HG03439 (cell line): ENCODE data around the gene KIF21A.
"Not testable (repeated sequence)": the region's sequence is repeated elsewhere in the genome, so short reads cannot be mapped to it uniquely, and the experiment has no call there.

Experiments
- ATAC-seq: cut with Tn5 transposase; IDR thresholded peaks from one replicate; pipeline ENCODE4 v1.9.1; 2021; ENCODE audit warnings: mild to moderate bottlenecking, moderate library complexity; ENCODE audit not compliant: unreplicated experiment

Gene KIF21A, protein sequence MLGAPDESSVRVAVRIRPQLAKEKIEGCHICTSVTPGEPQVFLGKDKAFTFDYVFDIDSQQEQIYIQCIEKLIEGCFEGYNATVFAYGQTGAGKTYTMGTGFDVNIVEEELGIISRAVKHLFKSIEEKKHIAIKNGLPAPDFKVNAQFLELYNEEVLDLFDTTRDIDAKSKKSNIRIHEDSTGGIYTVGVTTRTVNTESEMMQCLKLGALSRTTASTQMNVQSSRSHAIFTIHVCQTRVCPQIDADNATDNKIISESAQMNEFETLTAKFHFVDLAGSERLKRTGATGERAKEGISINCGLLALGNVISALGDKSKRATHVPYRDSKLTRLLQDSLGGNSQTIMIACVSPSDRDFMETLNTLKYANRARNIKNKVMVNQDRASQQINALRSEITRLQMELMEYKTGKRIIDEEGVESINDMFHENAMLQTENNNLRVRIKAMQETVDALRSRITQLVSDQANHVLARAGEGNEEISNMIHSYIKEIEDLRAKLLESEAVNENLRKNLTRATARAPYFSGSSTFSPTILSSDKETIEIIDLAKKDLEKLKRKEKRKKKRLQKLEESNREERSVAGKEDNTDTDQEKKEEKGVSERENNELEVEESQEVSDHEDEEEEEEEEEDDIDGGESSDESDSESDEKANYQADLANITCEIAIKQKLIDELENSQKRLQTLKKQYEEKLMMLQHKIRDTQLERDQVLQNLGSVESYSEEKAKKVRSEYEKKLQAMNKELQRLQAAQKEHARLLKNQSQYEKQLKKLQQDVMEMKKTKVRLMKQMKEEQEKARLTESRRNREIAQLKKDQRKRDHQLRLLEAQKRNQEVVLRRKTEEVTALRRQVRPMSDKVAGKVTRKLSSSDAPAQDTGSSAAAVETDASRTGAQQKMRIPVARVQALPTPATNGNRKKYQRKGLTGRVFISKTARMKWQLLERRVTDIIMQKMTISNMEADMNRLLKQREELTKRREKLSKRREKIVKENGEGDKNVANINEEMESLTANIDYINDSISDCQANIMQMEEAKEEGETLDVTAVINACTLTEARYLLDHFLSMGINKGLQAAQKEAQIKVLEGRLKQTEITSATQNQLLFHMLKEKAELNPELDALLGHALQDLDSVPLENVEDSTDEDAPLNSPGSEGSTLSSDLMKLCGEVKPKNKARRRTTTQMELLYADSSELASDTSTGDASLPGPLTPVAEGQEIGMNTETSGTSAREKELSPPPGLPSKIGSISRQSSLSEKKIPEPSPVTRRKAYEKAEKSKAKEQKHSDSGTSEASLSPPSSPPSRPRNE (N-terminal part only)

DNA sequence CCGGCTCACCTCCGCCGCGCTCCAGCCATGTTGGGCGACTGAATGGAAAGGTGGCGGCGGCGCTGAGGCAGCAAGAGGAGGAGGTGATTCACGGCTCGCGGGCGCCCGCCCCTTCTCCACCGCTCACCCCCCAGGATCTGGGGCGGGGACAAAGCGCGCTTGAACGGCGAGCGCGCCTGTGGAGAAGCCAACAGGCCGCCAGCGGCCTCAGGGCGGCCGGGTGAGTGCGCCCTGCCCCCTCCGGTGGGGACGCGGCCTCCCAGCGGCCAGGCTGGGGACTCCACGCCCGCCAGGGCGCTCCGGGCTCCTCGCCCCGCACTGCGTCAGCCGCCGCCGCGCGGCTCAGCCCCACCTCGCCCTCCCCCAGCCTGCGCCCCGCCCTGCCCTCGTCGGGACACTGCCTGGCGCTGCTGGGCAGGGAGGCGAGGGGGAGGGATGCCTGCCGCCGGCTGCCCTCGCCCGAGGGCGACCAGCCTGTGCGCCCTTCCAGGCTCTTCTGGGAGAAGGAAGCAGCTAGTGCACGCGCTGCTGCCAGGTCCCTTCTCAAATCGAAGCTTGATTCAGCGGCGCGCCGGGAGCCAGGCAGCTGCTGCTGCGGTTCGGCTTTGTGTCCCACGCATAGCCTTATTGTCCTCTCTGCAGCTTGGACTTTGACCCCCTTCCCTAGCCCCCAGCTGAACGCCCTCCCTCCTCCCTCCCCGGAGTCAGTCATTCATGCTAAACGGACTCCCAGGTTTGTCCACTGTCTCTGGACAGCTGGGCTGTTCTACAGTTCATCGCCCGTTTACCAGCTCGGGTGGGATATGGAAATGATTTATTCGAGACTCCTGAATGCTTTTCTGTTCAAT lies at the start of gene KIF21A:
KIF21A (minus strand) TSS at position 40 of the 848 bp plus-strand sequence. CDS start 150 bp downstream, outside the sequence.
- peak; percentile 95 for ATAC-seq

DNA sequence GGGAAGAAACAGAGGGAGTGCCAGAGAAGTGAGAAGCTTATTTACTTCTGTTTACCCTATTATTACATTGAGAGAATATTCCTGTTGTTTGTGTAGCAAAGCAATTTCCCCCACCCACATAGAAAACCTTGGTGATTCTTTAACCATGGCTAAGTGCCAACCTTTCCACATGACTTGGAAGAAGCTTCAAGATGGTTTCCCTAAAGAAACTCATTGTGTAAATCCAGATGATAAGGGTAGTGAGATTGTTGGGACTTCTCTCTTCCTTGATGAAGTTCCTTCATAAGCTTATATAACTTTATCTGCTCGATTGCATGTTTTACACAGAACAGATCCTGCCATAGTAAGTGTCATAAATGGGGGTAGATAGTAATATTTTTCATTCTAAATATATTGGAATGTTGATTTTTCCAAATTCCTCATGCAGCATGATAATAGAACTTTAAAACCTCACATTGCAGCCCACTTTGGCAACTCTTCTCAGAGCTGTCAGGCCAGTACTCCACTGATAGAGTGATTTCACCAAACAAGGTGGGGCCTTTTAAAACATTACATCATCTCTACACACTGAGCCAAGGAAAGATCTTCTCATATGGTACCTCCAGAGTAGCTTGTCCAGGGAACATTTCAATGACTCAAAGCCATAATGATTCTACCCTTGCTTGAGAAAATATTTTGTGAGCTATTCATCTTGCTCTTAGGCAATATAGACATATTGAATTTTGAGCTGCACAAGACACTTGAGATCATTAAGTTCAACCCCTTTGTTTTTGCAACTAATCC lies 47.8 kb upstream of the KIF21A start:
- ATAC-seq = no peak

DNA sequence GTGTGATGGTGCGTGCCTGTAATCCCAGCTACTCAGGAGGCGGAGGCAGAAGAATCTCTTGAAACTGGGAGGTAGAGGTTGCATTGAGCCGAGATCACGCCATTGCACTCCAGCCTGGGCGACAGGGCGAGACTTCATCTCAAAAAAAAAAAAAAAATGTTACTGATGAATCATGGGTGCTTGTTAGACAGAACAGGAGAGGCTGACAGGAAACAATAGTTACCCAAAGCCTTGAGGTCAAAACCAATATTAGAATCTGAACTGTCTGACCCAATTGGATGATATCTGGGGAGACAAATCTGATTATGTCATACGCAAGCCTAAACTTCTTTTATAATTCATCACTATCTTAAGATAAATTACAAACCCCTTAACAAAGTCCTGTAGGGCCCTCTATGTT lies 40.7 kb upstream of the KIF21A start:
- ATAC-seq = no peak

DNA sequence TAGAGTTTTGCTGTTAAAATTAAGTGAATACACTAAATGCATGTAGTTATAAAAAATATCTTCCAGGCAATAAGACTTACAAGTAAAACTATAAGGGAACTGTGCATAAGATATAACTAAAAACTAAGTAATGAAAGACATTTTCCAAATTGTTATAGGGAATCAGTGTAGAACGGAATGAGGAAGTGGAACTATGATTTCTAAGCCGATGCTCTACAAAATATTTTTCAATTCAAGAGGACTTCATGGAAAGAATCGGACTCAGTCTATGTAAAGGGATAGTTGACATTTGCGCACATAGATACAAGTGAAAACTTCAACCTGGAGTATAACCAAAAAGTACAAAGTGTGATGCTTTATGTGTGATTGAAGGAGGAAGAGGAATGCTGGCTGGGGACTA lies 40.1 kb upstream of the KIF21A start:
- ATAC-seq = no peak

DNA sequence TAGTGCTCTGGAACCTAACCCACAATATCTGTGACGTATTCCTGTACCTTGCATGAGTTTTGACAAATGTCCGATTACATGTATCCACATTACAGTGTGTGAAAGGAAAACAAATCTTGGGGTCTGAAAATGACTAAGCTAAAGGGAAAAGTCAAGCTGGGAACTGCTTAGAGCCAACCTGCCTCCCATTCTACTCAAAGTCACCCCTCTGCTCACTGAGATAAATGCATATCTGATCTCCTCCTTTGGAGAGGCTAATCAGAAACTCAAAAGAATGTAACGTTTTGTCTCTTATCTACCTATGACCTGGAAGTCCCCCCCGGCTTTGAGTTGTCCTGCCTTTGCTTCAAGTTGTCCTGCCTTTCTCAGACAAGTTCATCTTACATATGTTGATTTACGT lies 34.0 kb upstream of the KIF21A start:
- ATAC-seq = no peak

DNA sequence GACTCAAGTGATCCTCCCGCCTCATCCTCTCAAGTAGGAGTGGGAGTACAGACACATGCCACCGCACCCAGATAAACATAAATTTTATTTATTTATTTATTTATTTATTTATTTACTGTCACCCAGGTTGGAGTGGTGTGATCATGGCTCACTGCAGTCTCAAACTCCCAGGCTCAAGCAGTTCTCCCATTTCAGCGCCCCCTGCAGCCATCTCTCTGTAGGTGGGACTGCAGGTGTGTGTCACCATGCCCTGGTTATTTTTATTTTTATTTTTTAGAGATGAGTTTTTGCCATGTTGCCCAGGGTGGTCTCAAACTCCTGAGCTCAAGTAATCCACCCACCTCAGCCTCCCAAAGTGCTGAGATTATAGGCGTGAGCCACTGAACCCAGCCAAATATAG lies 33.2 kb upstream of the KIF21A start:
- no peak for ATAC-seq

DNA sequence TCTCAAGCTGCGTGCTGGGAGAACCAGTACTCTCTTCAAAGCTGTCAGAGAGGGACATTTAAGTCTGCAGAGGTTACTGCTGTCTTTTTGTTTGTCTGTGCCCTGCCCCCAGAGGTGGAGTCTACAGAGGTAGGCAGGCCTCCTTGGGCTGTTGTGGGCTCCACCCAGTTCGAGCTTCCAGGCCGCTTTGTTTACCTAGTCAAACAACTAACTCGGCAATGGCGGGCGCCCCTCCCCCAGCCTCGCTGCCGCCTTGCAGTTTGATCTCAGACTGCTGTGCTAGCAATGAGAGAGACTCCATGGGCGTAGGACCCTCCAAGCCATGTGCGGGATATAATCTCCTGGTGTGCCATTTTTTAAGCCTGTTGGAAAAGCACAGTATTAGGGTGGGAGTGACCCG lies 32.2 kb upstream of the KIF21A start:
- not testable (repeated sequence) for ATAC-seq

DNA sequence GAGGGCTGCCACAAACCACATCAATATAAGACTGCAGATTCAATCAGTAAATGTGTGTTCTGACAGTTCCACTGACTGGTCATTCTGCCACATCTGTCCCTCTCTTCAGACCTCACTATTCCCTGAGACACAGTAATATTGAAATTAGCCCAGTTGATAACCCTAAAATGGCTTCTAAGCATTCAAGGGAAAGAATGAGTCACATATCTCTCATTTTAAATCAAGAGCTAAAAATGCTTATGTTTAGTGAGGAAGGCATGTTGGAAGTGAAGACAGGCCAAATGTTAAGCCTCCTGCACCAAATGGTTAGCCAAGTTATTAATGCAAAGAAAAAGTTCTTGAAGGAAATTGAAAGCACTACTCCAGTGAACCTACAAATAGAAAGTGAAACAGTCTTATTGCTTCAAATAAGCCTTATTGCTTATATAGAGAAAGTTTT lies 24.5 kb upstream of the KIF21A start:
- peak; percentile 91 for ATAC-seq

DNA sequence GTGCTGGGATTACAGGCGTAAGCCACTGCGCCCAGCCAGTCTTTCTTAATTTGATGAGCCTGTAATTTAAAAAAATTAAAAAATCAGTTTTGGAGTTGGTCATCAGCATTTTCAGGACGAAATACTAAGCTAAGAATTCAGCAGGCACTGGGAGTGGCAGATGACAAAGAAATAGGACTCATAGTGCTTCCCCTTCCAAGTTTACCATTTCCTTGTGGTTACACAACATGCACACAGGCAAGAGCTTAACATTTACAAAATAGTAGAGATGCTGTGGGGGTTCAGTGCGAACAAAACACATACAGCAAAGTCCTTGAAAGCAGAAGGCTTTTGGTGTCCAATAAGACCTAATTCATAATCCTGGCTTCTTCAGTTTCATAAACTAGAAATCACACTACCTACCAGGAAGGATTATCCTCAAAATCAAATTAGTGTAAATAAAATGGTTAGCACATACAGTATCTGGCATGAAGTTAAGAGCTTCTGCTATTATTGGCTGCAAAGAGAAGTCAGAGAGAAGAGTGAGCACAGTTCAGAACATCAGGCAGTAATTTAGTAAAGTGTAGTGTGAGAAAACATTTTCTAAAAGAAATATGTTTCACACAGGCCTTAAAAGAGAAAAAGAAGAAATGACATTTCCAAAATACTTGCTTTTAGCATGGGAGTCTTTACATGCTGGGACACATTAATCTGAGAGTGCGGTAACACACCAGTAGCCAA lies 22.2 kb upstream of the KIF21A start:
- ATAC-seq = no peak

DNA sequence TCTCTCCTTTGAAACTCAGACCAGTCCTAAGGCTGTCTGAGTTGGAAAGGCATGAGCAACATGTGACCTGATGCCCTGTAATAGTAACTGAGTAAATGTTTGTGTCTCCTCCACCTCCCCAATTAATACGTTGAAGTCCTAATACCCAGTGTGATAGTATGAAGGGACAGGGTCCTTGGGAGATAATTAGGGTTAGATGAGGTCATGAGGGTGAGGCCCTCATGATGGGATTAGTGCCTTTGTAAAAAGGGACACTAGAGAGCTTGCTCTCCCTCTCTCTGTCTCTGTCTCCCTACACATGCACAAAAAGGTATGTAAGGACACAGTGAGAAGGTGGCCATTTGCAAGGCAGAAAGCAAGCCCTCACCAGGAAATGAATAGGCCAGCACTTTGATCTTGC lies 18.1 kb upstream of the KIF21A start:
- ATAC-seq = no peak

DNA sequence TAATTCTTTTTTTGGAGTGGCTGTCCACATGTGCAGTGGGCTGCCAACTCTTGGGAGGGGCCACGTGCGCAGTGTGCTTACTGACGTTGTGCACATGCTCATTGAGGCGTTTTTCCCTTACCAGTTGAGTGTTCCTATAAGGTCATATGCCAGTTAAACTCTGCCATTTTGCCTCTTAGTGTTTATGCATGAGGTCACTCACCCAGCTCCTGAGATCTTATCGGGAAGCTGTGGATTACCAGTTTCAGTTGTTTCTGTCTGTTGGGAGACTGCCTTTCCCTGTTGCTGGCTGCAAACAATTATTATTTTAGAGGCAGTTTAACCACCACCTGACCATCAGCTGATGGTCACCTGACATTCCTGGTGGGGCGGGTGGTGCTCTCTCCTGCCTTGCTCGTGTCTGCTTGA lies 16.1 kb upstream of the KIF21A start:
- ATAC-seq = no peak

DNA sequence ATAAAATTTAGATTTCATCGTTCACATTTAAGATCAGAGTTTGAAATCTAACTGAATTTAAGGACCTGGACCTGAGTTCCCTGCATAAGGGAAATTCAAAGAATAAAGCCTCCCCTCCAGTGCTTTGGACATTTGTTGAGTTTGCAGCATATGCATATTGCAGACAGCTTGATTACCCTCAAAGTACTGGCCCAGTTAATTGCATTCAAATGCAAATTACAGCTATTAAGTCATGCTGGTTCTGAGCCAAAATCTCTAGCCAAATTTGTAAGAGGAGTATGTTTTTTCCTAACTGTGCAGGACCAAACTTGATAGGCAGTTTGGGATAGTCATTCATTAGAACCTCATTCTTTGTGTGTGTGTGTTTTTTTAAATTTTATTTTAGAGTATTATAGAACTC lies 9.1 kb upstream of the KIF21A start:
- no peak for ATAC-seq

DNA sequence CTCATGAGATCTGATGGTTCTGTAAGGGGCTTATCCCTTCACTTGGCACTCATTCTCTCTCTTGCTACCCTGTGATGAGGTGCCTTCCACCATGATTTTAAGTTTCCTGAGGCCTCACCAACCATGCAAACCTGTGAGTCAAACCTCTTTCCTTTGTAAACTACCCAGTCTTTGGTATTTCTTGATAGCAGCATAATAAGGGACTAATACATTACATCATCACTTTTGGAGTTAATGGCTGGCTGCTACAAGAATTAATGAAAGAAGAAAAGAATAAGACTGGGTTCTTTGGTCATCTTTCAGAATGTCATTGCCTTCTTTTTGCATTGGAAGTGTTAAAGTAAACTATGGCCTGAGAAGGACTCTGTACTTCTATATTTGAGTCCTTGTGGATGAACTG lies 5.1 kb upstream of the KIF21A start:
- no peak for ATAC-seq

DNA sequence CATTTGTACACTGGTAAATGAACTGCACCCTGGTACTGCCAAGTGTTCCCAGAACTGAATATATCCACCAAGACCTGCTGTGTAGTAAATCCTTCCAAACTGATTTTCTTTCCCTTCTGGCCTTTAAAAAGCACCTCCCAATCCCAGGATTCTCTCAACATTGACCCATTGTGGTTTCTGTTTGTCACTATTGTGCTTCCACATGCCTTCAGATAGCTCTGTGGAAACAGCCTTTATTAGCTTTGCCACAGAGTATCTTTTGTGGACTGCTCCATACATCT lies 949 bp upstream of the KIF21A start:
- no peak for ATAC-seq

DNA sequence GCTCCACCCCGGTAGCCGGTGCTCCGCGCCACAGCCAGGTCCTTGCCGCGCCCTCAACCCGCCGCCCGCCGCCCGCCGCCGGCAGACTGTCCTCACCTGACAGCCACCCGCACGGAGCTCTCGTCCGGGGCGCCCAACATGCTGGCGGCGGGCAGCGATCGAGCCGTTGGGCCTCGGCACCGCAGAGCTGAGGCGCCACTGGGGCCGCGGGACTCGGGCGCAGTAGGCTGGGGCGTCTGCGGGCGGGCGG lies 164 bp downstream of the KIF21A start:
- peak; percentile 38 for ATAC-seq

DNA sequence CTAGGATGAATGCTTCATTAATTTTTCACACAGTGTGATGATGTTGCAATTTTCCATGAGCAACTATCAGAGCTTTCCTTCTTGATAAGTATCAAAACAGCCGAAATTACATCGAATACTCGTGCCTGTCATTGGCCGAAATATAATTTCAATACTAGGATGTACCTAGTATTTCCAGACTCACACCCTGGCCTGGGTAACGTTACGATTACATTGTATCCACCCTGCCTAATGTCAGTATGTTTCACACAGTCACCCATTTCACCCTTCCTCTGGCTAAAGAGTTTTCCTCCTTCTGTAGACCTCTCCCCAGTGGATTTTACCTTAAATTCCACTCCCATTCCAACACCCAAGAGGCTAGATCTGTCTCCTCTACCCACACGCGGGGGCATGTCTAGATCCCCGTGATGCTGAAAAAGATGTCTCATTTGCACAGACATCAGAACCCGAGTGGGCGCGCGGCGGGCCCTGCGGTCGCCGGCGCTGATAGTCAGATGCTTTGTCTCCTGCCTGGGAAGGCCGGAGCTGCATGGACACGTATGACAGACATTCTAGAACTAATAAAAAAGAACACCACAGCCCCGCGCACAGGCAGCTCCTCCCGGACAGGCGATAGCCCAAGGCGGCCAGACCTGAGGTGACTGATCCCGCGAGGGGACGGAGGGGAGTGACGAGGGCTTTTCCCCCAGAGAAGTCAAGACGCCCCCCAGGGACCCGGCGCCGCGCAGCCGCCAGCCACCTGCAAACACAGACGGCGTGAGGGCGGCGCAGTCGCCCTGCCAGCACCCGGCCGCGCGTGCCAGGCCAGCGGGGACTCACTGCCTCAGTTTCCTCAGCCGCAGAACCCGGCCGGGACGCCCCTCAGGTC lies 723 bp downstream of the KIF21A start:
- peak; percentile 20 for ATAC-seq

DNA sequence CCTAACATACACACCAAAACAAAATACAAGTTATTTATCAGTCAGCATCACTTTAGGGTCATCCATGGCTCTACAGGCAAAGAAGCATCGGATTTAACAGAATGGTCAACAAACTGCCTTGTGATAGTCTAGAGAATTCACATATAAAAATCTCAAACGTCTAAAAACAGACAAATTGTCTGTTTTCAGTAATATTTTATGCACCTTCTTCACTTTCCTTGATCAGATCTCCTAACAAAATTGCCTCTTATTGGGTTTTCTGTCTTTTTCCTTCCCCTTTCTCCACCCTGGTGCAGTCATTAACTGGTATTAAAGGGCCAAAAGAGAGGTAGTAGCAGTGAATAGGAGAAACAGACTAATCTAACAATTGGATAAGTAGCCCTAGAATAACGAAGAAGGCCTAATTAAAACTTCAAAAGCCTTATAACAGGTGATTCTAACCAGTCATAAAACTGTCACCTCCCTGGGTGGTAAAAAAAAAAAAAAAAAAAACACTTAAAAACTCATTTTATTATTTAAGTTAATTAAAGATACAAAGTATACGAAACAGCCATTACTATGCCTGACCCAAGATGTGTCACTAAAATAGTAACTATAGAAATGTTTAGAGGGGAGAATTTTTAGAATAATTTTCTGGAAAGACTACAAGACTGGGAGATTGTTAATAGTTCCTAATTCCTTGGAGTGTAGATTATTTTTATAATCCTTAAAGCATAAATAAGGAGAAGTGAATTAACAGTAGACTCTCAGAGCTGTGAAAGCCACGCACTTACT lies 1.5 kb downstream of the KIF21A start:
- no peak for ATAC-seq

DNA sequence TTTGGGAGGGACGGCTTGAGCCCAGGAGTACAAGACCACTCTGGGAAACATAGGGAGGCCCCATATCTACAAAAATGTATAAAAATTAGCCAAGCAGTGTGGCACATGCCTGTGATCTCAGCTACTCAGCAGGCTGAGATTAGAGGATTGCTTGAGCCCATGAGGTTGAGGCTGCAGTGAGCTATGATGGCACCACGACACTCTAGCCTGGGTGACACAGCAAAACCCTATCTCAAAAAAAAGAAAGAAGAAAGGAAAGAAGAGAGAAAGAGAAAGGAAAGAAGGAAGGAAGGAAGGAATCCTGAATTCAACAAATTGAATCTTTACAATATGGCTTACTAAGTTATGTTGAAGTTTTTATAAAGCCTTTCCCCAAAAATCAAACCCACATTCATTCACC lies 2.1 kb downstream of the KIF21A start:
- ATAC-seq = no peak
